ENCODE results near the gene ST6GALNAC3.

Gene ST6GALNAC3

GRCh38 chr1:76583235-76583868, 508.8 kb downstream of the ST6GALNAC3 start:
- DNase-seq (ENCODE audit: low spot score) = no peak

GRCh38 chr1:76583875-76584477, 509.4 kb downstream of the ST6GALNAC3 start:
- DNase-seq (ENCODE audit: low spot score) = no peak

- DNase-seq (ENCODE audit: low spot score) = no peak
These were observed 511.6 kb downstream of the ST6GALNAC3 start for GRCh38 chr1:76585980-76586674.

- DNase-seq (ENCODE audit: low spot score) = no peak
These were observed 512.7 kb downstream of the ST6GALNAC3 start for GRCh38 chr1:76587212-76587611.

- no peak for DNase-seq (ENCODE audit: low spot score)
These were observed 516.9 kb downstream of the ST6GALNAC3 start for GRCh38 chr1:76591461-76591860.

- DNase-seq (ENCODE audit: low spot score) = no peak
These were observed 517.4 kb downstream of the ST6GALNAC3 start for GRCh38 chr1:76591963-76592362.

GRCh38 chr1:76593141-76593540, 518.6 kb downstream of the ST6GALNAC3 start:
- DNase-seq (ENCODE audit: low spot score) = no peak

- DNase-seq (ENCODE audit: low spot score) = peak; percentile 17
These were observed 519.1 kb downstream of the ST6GALNAC3 start for GRCh38 chr1:76593618-76594017.

GRCh38 chr1:76595024-76595423, 520.5 kb downstream of the ST6GALNAC3 start:
- DNase-seq (ENCODE audit: low spot score) = no peak

GRCh38 chr1:76601465-76601864, 526.9 kb downstream of the ST6GALNAC3 start:
- DNase-seq (ENCODE audit: low spot score) = no peak

GRCh38 chr1:76607717-76608116, 533.2 kb downstream of the ST6GALNAC3 start:
- DNase-seq (ENCODE audit: low spot score) = no peak

- DNase-seq (ENCODE audit: low spot score) = no peak
These were observed 537.4 kb downstream of the ST6GALNAC3 start for GRCh38 chr1:76611770-76612445.

- DNase-seq (ENCODE audit: low spot score) = no peak
These were observed 539.3 kb downstream of the ST6GALNAC3 start for GRCh38 chr1:76613886-76614285.

- DNase-seq (ENCODE audit: low spot score) = no peak
These were observed 540.9 kb downstream of the ST6GALNAC3 start for GRCh38 chr1:76615253-76616035.

GRCh38 chr1:76620371-76620770, 545.8 kb downstream of the ST6GALNAC3 start:
- no peak for DNase-seq (ENCODE audit: low spot score)

GRCh38 chr1:76622774-76623528, 548.4 kb downstream of the ST6GALNAC3 start:
- DNase-seq (ENCODE audit: low spot score) = no peak

- DNase-seq (ENCODE audit: low spot score) = no peak
These were observed 551.5 kb downstream of the ST6GALNAC3 start for GRCh38 chr1:76625886-76626678.

GRCh38 chr1:76627498-76627897, 553.0 kb downstream of the ST6GALNAC3 start:
- DNase-seq (ENCODE audit: low spot score) = no peak

GRCh38 chr1:76627901-76628300, 553.4 kb downstream of the ST6GALNAC3 start:
- DNase-seq (ENCODE audit: low spot score) = no peak

- no peak for DNase-seq (ENCODE audit: low spot score)
These were observed 557.6 kb downstream of the ST6GALNAC3 start for GRCh38 chr1:76632136-76632535.
